Activated T-helper 2 cell treated with anti-CD3 and anti-CD28 coated beads, Interferon-gamma antibody, Interleukin-2, Interleukin-4, amounts not matched to agents 10 μg/mL and 5 μg/mL and 100 μg/mL, durations not matched to agents 14 hours and 24 hours and 36 hours (primary cell): ENCODE data around the gene PAN3. TPM values are rescaled to one million over a fixed set of nuclear protein-coding genes. Genes with fewer than 3 reads are reported as not detected.

Experiments
- DNase-seq: peaks from one replicate; pipeline ENCODE4 v3.0.0; 2021; ENCODE audit warnings: low spot score
- H3K27ac Mint-ChIP-seq: one replicate; pipeline ENCODE4 v1.8.0; 2021; ENCODE audit warnings: mixed read lengths
- H3K27me3 Mint-ChIP-seq: one replicate; pipeline ENCODE4 v1.8.0; 2021; ENCODE audit warnings: low read depth, mixed read lengths
- H3K36me3 Mint-ChIP-seq: one replicate; pipeline ENCODE4 v1.8.0; 2021; ENCODE audit warnings: low read depth, mixed read lengths
- H3K4me1 Mint-ChIP-seq: one replicate; pipeline ENCODE4 v1.8.0; 2021; ENCODE audit warnings: low read depth, mixed read lengths
- H3K4me3 Mint-ChIP-seq: one replicate; pipeline ENCODE4 v1.8.0; 2021; ENCODE audit warnings: low read depth, mild to moderate bottlenecking, moderate library complexity, mixed read lengths
- H3K9me3 Mint-ChIP-seq: one replicate; pipeline ENCODE4 v1.8.0; 2021; ENCODE audit warnings: mixed read lengths
- intact Hi-C: fragments of 100-400 bp; cut with micrococcal nuclease; formaldehyde crosslinking; loops from one replicate; pipeline ENCODE4 v1.15.1; 2023
- total RNA-seq: library from RNA; stranded (reverse); gene quantifications from 2 replicates; pipeline ENCODE4 v1.2.3, GENCODE V29; 2022

PAN3 gene
- total RNA-seq, 1 donor from 2014 or later = 35.6 TPM

GRCh38 chr13:28297341-28297740 lies 159.0 kb downstream of the PAN3 start:
- DNase-seq = no peak
- Mint-ChIP-seq H3K36me3 (peaks cover 26% of the 10 kb centered on the region), H3K27ac (no peak overlapping the region), H3K4me1 (peaks cover 12% of the 10 kb centered on the region), H3K27me3 (no peaks in the 10 kb centered on the region), H3K4me3 (no peak overlapping the region), H3K9me3 (no peaks in the 10 kb centered on the region)
- intact Hi-C loops = no loop called here

GRCh38 chr13:28299916-28300315 lies 161.6 kb downstream of the PAN3 start:
- peaks cover 15% of the 10 kb centered on the region for H3K4me1 Mint-ChIP-seq
- no peak overlapping the region for H3K27ac Mint-ChIP-seq
- H3K27me3 Mint-ChIP-seq = no peaks in the 10 kb centered on the region
- intact Hi-C loops = no loop called here
- no peaks in the 10 kb centered on the region for H3K9me3 Mint-ChIP-seq
- H3K4me3 Mint-ChIP-seq = no peak overlapping the region
- DNase-seq = no peak
- peaks cover 8% of the 10 kb centered on the region for H3K36me3 Mint-ChIP-seq

DNA sequence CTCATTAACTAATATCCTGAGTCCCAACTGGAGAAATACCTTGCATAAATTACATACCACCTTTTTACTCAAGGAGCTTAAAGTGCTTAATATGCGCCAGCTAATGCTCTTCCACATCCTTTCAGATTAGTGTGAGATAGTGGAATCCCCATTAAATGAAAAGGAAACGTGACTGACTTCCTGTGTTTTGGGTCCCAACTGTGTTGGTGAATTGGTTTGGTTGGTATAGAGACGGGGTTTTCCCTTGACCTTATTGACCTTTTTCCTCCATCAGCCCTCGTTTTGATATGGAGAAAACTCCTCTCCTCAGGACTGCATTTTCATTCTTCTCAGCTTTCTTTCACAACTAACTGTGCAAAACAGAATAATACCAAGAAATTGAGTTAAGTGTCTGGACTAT lies 163.5 kb downstream of the PAN3 start:
- H3K36me3 Mint-ChIP-seq = no peaks in the 10 kb centered on the region

DNA sequence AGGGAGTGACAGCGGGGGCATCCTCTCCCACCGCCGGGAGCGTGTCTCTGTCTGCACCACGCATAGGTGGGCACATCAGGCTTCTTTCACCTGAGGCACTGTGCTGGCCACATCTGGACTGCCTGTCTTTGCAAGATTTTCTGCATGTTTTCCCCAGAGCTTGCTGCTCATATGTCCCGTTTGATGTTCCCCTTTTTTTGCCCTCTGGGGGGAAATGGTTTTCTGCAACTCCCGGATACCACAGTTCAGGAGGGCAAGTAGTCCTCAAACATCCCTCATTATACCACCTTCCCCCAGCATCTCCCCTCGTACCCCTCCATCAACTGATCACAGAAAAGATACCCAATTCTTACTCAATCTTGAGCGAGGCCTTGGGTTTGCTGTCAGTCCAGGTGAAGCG lies 168.0 kb downstream of the PAN3 start:
- no peak for DNase-seq
- Mint-ChIP-seq H3K4me3 (no peak overlapping the region), H3K9me3 (no peaks in the 10 kb centered on the region), H3K36me3 (no peaks in the 10 kb centered on the region), H3K27me3 (no peaks in the 10 kb centered on the region), H3K4me1 (peaks cover 10% of the 10 kb centered on the region), H3K27ac (no peak overlapping the region)
- intact Hi-C loops = no loop called here

More for the DNA sequence above, 163.5 kb downstream of the PAN3 start:
- no peaks in the 10 kb centered on the region for H3K9me3 Mint-ChIP-seq
- no peak for DNase-seq
- H3K4me1 Mint-ChIP-seq = peaks cover 15% of the 10 kb centered on the region
- no peaks in the 10 kb centered on the region for H3K27me3 Mint-ChIP-seq
- H3K27ac Mint-ChIP-seq = no peak overlapping the region
- H3K4me3 Mint-ChIP-seq = no peak overlapping the region
- intact Hi-C loops = no loop called here

DNA sequence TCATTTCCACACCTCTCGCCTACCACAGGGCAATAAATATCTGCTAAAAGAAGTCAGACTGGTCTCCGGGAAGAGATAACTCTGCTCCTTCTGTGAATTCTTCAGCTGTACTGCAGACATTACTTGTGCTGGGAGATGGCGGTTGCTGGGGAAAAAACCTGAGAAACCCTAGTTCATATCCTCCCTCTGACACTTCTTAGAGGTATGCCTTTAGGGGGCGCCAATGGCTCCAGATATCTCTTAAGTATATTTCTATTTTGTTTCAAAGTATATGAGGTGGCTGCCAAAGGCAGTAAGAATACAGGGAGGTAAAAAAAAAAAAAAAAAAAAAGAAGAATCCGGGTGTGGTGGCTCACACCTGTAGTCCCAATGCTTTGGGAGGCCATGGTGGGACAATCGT lies 175.2 kb downstream of the PAN3 start:
- Mint-ChIP-seq H3K4me1 (no peaks in the 10 kb centered on the region), H3K36me3 (no peaks in the 10 kb centered on the region), H3K9me3 (no peaks in the 10 kb centered on the region), H3K4me3 (no peak overlapping the region), H3K27me3 (no peaks in the 10 kb centered on the region), H3K27ac (no peak overlapping the region)
- intact Hi-C loops = loop anchor here (2.0 kb wide), 1 partner anchor 483 kb away; no protein-coding TSS in a partner anchor
- DNase-seq = no peak

- no peak overlapping the region for H3K4me3 Mint-ChIP-seq
- H3K36me3 Mint-ChIP-seq = no peaks in the 10 kb centered on the region
- no peak for DNase-seq
- no peaks in the 10 kb centered on the region for H3K4me1 Mint-ChIP-seq
- intact Hi-C loops = no loop called here
- no peak overlapping the region for H3K27ac Mint-ChIP-seq
- no peaks in the 10 kb centered on the region for H3K9me3 Mint-ChIP-seq
- no peaks in the 10 kb centered on the region for H3K27me3 Mint-ChIP-seq
Observed at GRCh38 chr13:28314879-28315278, 176.5 kb downstream of the PAN3 start.

GRCh38 chr13:28316129-28316528 lies 177.8 kb downstream of the PAN3 start:
- H3K9me3 Mint-ChIP-seq = no peaks in the 10 kb centered on the region
- no peak overlapping the region for H3K4me3 Mint-ChIP-seq
- no peak for DNase-seq
- intact Hi-C loops = no loop called here
- no peak overlapping the region for H3K27ac Mint-ChIP-seq
- no peaks in the 10 kb centered on the region for H3K4me1 Mint-ChIP-seq
- no peaks in the 10 kb centered on the region for H3K36me3 Mint-ChIP-seq
- no peaks in the 10 kb centered on the region for H3K27me3 Mint-ChIP-seq

DNA sequence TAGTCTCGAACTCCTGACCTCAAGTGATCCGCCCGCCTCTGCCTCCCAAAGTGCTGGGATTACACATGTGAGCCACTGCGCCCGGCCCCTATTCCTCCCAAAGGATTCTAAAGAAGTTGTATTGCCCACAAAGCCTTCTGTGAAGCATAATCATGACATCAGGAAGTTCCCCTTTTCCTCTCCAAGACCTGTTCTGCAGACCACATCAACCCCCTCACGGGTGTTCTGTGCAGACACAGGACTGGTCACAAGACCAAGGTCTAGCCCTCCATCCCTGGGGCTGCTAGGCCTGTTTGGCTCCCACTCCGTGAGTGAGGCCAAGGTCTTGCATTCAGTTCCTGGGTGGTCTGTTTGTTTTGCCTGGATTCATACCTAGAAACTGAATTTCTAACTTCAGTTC lies 178.5 kb downstream of the PAN3 start:
- Mint-ChIP-seq H3K4me1 (no peaks in the 10 kb centered on the region), H3K27ac (no peak overlapping the region)

GRCh38 chr13:28318496-28318895 lies 180.2 kb downstream of the PAN3 start:
- no peak for DNase-seq
- Mint-ChIP-seq H3K4me1 (no peaks in the 10 kb centered on the region), H3K27ac (no peak overlapping the region), H3K9me3 (no peaks in the 10 kb centered on the region), H3K4me3 (no peak overlapping the region), H3K27me3 (peaks cover 2% of the 10 kb centered on the region), H3K36me3 (no peaks in the 10 kb centered on the region)
- intact Hi-C loops = no loop called here

More for the DNA sequence above, 178.5 kb downstream of the PAN3 start:
- Mint-ChIP-seq H3K9me3 (no peaks in the 10 kb centered on the region), H3K36me3 (no peaks in the 10 kb centered on the region), H3K4me3 (no peak overlapping the region), H3K27me3 (no peaks in the 10 kb centered on the region)
- intact Hi-C loops = no loop called here
- DNase-seq = no peak

- Mint-ChIP-seq H3K27ac (no peak overlapping the region), H3K4me1 (peaks cover 2% of the 10 kb centered on the region), H3K36me3 (no peaks in the 10 kb centered on the region), H3K27me3 (peaks cover 2% of the 10 kb centered on the region), H3K9me3 (no peaks in the 10 kb centered on the region), H3K4me3 (no peak overlapping the region)
- DNase-seq = no peak
- intact Hi-C loops = no loop called here
Observed at GRCh38 chr13:28319528-28319927, 181.2 kb downstream of the PAN3 start.

GRCh38 chr13:28320209-28320608 lies 181.9 kb downstream of the PAN3 start:
- Mint-ChIP-seq H3K4me1 (peaks cover 2% of the 10 kb centered on the region), H3K36me3 (no peaks in the 10 kb centered on the region), H3K27me3 (peaks cover 5% of the 10 kb centered on the region), H3K9me3 (no peaks in the 10 kb centered on the region), H3K4me3 (no peak overlapping the region), H3K27ac (no peak overlapping the region)
- intact Hi-C loops = no loop called here
- DNase-seq = no peak

- intact Hi-C loops = no loop called here
- Mint-ChIP-seq H3K4me1 (peaks cover 2% of the 10 kb centered on the region), H3K4me3 (no peak overlapping the region), H3K36me3 (no peaks in the 10 kb centered on the region), H3K27me3 (peaks cover 5% of the 10 kb centered on the region), H3K27ac (no peak overlapping the region), H3K9me3 (no peaks in the 10 kb centered on the region)
- no peak for DNase-seq
Observed at GRCh38 chr13:28320884-28321574, 182.7 kb downstream of the PAN3 start.

DNA sequence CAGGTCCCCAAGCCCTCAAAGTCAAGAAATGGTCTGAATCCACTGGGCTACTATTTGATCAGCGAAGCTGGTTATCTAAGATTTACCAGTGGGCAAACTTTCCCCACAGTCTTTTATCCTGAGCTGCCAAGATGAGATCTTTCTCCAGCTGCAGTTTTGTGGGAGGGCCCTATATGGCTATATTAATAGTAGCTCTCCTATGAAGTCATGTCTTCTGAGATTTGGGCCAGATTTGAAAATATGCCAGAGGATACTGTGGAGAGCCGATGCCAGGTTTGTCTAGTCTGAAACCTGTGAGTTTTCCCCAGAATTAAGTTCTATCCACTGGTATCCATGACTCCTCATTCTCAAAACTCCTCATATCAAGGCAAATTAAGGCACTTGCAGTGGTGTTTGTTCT lies 183.4 kb downstream of the PAN3 start:
- H3K4me3 Mint-ChIP-seq = no peak overlapping the region
- H3K27ac Mint-ChIP-seq = no peak overlapping the region
- H3K27me3 Mint-ChIP-seq = peaks cover 5% of the 10 kb centered on the region
- H3K9me3 Mint-ChIP-seq = no peaks in the 10 kb centered on the region
- intact Hi-C loops = no loop called here
- H3K36me3 Mint-ChIP-seq = no peaks in the 10 kb centered on the region
- DNase-seq = no peak
- H3K4me1 Mint-ChIP-seq = peaks cover 2% of the 10 kb centered on the region
